Right lobe of liver (tissue), 4 donors: ENCODE measurements around the gene ALPP.

ENCODE experiments used
- POLR2A ChIP-seq: fragments of 450-650 bp; IDR thresholded peaks from one replicate; pipeline ENCODE4 v1.6.1; 2017; ENCODE audit warnings: antibody characterized with exemption, mild to moderate bottlenecking
- TF ChIP-seq, protein P1 (sequence below), 4 donors: fragments of 200-600 bp in 3 of 4; fragments of 450-650 bp in 1 of 4; IDR thresholded peaks; one replicate each; pipeline versions ENCODE4 v1.5.1 to v1.8.0; 2016 to 2022; ENCODE audit warnings: antibody characterized with exemption in 4 of 4, mild to moderate bottlenecking in 2 of 4
- donor health status: DM: no; HTN: no; CAD: no.
- donor health status: DM: no; HTN: no; CAD: no.
- donor health status: DM: no; HTN: yes; CAD: no.

DNA sequence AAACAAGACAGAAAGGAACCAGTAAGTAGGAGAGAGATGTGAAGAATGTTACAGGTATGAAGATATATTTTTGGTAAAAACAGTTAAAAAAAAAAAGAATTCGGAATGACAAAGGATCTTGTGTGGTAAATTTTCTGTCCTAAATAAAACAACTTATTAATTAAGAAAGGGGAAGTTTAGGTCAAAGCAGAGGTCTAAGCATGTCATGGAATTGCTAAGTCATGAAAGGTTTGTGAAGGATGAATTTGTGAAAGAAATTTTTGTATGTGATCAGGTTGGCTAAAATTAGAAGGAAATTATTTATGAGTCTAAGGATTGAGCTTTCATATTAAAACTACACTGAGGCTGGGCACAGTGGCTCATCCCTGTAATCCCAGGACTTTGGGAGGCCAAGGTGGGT is 17.0 kb downstream of the ALPP start:
- no peak for TF ChIP-seq POLR2A
- TF ChIP-seq, protein P1, sequence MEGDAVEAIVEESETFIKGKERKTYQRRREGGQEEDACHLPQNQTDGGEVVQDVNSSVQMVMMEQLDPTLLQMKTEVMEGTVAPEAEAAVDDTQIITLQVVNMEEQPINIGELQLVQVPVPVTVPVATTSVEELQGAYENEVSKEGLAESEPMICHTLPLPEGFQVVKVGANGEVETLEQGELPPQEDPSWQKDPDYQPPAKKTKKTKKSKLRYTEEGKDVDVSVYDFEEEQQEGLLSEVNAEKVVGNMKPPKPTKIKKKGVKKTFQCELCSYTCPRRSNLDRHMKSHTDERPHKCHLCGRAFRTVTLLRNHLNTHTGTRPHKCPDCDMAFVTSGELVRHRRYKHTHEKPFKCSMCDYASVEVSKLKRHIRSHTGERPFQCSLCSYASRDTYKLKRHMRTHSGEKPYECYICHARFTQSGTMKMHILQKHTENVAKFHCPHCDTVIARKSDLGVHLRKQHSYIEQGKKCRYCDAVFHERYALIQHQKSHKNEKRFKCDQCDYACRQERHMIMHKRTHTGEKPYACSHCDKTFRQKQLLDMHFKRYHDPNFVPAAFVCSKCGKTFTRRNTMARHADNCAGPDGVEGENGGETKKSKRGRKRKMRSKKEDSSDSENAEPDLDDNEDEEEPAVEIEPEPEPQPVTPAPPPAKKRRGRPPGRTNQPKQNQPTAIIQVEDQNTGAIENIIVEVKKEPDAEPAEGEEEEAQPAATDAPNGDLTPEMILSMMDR (IDR thresholded peaks at IDR 0.05), result no peak
